ENCODE measurements around the gene PTBP3.

GRCh38 chr9:112207451-112207850 is 126.0 kb downstream of the PTBP3 start:
- TF ChIP-seq POLR2A (IDR thresholded peaks at IDR 0.05; ENCODE audit: low read length), result no peak
- TF ChIP-seq GATA1 (IDR thresholded peaks at IDR 0.05; ENCODE audit: low read depth, low read length), result no peak

Measured in erythroblast (primary cell).